DMS153 treated with DMSO at 0.1 percent for 48 hours (cell line): ENCODE results near the gene IGIP.
"Not testable (repeated sequence)": the region's sequence is repeated elsewhere in the genome, so short reads cannot be mapped to it uniquely, and the experiment has no call there.

Source experiments
- DNase-seq: peaks from one replicate; lab custom pipeline; 2025; ENCODE audit not compliant: unreplicated experiment; lab: John Stamatoyannopoulos, UW

The IGIP gene

GRCh38 chr5:140140435-140140834 is 14.7 kb downstream of the IGIP start:
- no peak for DNase-seq

- DNase-seq: no peak
These were observed 15.5 kb downstream of the IGIP start for GRCh38 chr5:140141241-140141640.

- DNase-seq: no peak
These were observed 16.5 kb downstream of the IGIP start for GRCh38 chr5:140142246-140142645.

GRCh38 chr5:140142856-140143255 is 17.1 kb downstream of the IGIP start:
- no peak for DNase-seq

- no peak for DNase-seq
These were observed 18.0 kb downstream of the IGIP start for GRCh38 chr5:140143521-140144258.

- no peak for DNase-seq
These were observed 19.5 kb downstream of the IGIP start for GRCh38 chr5:140145256-140145655.

- DNase-seq: no peak
These were observed 20.2 kb downstream of the IGIP start for GRCh38 chr5:140145818-140146522.

- no peak for DNase-seq
These were observed 20.7 kb downstream of the IGIP start for GRCh38 chr5:140146523-140146842.

- DNase-seq: no peak
These were observed 21.7 kb downstream of the IGIP start for GRCh38 chr5:140147460-140147859.

- no peak for DNase-seq
These were observed 22.8 kb downstream of the IGIP start for GRCh38 chr5:140148508-140148907.

GRCh38 chr5:140150201-140150600 is 24.5 kb downstream of the IGIP start:
- DNase-seq: no peak

- DNase-seq: no peak
These were observed 25.6 kb downstream of the IGIP start for GRCh38 chr5:140151144-140152021.

- no peak for DNase-seq
These were observed 26.6 kb downstream of the IGIP start for GRCh38 chr5:140152022-140152999.

- DNase-seq: no peak
These were observed 27.5 kb downstream of the IGIP start for GRCh38 chr5:140153255-140153654.

GRCh38 chr5:140153905-140154304 is 28.2 kb downstream of the IGIP start:
- DNase-seq: no peak

GRCh38 chr5:140154710-140155381 is 29.1 kb downstream of the IGIP start:
- DNase-seq: not testable (repeated sequence)

GRCh38 chr5:140157032-140157781 is 31.5 kb downstream of the IGIP start:
- no peak for DNase-seq

GRCh38 chr5:140159014-140159927 is 33.5 kb downstream of the IGIP start:
- no peak for DNase-seq
